Lung microvascular endothelial cell (primary cell): Measurements from ENCODE around the gene ZDBF2. TPM values are rescaled to one million over a fixed set of nuclear protein-coding genes. Genes with fewer than 3 reads are reported as not detected.
A peak's percentile ranks its signal among the peaks of the same experiment; 100 is the strongest.
"Not testable (repeated sequence)": the region's sequence is repeated elsewhere in the genome, so short reads cannot be mapped to it uniquely, and the experiment has no call there.

Experiments used
- DNase-seq, 2 donors: peaks; one replicate each; pipeline versions ENCODE4 v3.0.0 to v3.0.0-alpha.2; 2010; ENCODE audit warnings: low read depth in 2 of 2
- total RNA-seq: library from RNA; depleted of rRNA; stranded (reverse); fragments of >200 nt; gene quantifications from 2 replicates; pipeline ENCODE4 v1.2.1, GENCODE V29; 2014

ZDBF2 gene
- total RNA-seq, result 7.8 and 15.7 TPM in 2 replicates

- DNase-seq, result peak; percentile 58 to 66
Measured at GRCh38 chr2:206274434-206275311, at the start of gene ZDBF2. Gene ZDBF2, plus strand, starts transcription at chr2:206274663. Its CDS starts 7,187 bp downstream, at chr2:206281850.

DNA sequence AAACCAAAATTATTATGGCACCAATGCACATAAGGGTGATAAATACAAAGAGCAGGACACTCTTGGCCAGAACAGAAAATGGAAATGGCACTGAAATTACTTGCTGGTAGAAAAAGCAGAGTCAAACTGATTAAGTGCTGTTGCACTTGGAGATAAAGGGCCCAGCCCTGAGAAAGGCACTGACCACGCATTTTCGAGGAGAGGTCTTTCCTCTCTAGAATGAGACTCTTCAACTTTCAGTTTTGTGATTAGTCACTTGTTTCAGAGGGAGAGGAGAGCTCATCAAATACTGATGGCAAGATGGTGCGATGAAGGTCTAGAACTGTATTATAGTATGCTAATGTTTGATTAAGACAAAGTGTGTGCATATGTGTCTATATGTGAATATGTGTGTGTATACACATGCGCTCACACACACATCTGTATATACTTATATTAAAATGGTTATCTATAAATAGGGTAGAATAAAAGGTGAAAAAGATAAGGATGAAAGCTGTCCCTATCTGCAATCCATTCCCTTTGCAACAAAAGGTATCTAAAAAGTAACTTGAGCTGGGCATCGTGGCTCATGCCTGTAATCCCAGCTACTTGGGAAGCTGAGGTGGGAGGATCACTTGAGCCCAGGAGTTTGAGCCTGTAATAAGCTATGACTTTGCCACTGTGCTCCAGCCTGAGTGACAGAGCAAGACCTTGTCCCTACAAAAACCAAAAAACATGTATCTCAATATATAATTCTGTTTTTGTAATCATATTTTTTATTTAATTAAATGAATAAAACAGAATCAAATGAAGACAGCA, 48.8 kb upstream of the ZDBF2 start:
- DNase-seq, result no peak

GRCh38 chr2:206228636-206229035, 45.8 kb upstream of the ZDBF2 start:
- not testable (repeated sequence) for DNase-seq

- DNase-seq, result no peak
Measured at GRCh38 chr2:206229642-206230041, 44.8 kb upstream of the ZDBF2 start.

- no peak for DNase-seq
Measured at GRCh38 chr2:206230060-206230762, 44.3 kb upstream of the ZDBF2 start.

DNA sequence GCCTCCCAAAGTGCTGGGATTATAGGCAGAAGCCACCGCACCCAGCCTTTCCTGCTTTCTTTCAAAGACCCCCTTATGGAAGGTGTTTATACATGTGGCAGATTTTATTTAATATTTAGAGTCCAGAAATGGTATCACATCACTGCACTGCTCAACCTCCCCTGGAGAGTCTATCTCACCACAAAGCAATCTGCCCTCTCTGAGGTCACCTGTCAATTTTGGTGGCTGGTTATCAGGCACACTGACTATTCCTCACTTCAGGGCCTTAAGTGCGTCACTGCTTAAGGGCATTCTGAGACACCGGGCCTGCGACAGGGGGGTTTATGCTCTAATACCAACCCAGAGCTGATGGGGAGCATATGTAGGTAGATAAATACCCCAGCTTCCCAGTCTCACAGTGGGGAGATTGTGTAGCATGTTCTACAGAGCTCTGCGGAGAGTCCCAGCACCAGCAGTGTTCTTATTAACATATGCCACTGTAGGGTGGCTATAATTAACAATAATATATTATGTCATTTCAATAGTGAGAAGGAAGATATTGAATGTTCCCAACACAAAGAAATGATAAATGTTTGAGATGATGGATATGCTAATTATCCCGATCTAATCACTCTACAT, 42.7 kb upstream of the ZDBF2 start:
- no peak for DNase-seq

DNA sequence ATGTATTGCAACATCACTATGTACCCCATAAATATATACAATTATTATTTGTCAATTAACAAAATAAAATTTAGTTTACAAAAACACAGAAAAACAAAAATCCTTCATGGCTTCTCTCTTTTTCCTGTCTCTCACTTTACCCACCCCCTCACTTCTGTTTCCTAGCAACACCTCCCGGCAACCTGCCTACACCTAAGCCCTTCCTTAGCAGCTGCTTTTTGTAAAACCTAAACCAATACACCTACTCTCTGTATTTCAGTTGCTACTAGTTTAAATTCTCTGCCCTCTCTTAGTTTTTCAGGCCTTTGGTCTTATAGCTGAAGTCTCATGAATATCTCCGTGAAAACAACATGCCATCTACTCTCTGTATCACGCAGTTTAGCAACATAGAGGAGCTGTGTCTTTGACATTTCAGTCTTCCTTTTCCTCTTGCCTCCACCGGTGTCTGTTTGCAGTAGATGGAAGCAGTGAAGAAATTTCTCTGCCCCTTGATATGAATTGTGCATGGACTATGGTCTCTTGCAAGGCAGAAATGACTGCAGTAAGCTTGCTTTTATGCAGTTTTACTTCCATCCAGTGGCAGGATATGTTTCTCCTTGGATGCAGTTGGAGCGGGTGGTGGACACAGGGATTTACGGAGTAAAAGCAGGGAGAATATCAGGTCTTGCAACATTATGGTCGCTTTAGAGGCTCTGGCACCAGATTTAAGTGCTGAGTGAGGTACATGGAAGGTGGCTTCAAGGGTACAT, 42.0 kb upstream of the ZDBF2 start:
- no peak for DNase-seq

- DNase-seq, result no peak
Measured at GRCh38 chr2:206239157-206239556, 35.3 kb upstream of the ZDBF2 start.

GRCh38 chr2:206240327-206240726, 34.1 kb upstream of the ZDBF2 start:
- DNase-seq, result no peak

DNA sequence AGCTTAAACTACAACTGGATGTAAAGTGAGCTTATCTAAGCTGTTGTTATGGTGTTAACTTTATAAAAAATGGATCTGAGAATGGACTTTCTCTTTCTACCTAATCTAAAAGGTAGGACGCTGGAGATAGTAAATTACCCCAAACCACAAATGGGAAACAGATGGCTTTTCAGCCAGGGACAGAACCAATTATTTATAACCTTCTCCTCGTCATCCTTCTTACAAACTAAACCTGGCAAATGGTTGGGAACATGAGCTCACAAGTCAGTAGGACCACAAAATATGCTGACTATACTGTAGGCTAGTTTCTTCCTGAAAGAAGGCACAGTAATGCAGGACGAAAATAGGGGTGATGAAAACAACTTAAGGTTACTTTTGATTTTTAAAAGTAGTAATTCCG, 32.7 kb upstream of the ZDBF2 start:
- DNase-seq, result no peak

- no peak for DNase-seq
Measured at GRCh38 chr2:206245265-206245672, 29.2 kb upstream of the ZDBF2 start.

DNA sequence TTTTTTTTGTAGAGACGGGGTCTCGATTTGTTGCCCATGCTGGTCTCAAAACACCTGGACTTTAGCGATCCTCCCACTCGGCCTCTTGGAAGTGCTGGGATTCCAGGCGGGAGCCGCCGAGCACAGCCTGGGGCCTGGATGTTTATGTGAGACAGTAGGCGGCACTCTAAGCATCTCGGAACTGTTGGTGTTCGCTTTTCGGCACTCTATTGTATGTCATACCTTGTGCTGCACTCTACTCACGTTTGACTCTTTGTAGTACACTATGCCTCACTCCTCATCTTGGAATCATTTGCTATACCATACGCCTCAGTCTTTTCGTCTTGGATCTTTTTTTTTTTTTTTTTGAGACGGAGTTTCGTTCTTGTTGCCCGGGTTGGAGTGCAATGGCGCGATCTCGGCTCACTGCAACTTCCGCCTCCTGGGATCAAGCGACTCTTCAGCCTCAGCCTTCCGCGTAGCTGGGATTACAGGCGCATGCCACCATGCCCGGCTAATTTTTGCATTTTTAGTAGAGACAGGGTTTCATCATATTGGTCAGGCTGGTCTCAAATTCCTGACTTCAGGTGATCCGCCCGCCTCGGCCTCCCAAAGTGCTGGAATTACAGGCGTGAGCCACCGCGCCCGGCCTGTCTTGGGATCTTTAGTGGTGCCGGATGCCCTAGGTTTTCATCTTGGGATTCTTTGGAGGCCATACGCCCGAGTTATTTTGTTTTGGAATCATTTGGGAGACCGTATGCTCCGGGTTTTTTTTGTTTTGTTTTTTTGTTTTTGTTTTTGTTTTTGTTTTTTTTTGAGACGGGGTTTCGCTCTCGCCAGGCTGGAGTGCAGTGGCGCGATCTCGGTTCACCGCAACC, 24.2 kb upstream of the ZDBF2 start:
- DNase-seq, result peak; percentile 33 to 35

DNA sequence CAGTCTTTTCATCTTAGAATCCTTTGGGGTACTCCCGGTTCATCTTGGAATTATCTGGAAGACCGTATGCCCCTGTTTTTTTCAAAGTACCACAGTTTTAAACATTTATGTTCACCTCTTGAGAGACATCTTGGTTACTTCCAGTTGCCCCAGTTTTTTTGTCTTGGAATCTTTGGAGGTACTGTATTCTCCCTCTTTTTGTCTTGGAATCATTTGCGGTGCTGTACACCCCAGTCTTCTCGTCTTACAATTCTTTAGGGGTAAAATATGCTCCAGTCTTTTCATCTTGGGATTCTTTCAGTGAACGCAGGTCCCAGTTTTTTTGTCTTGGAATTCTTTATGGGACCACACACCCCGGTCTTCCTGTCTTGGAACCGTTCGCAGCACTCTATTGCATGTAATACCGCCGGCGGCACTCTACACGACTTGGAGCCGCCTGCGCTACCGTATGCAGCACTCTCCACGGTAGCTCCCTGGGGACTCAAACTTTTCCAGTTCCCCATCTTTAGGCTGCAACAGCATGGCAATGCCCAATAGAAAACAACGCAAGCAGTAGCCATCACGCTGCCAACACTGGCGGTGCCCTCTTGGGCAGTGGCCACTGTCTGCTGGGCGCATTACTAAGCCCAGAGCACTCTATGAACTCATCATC, 21.2 kb upstream of the ZDBF2 start:
- no peak for DNase-seq

GRCh38 chr2:206253777-206254166, 20.7 kb upstream of the ZDBF2 start:
- DNase-seq, result no peak

DNA sequence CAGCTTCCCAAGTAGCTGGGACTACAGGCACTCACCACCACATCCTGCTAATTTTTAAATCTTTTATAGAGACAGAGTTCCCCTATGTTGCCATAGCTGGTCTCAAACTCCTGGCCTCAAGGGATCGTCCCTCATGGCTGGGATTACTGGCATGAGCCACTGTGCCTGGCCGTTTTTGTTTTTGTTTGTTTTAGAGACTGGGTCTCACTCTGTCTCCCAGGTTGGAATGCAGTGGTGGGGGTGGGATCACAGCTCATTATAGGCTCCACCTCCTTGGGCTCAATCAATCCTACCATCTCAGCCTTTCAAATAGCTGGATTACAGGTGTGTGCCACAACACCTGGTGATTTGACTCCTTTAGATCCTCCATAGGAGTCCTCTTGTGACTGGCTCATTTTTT, 19.5 kb upstream of the ZDBF2 start:
- DNase-seq, result no peak

- no peak for DNase-seq
Measured at GRCh38 chr2:206256706-206257205, 17.7 kb upstream of the ZDBF2 start.

GRCh38 chr2:206257350-206257749, 17.1 kb upstream of the ZDBF2 start:
- DNase-seq, result no peak

DNA sequence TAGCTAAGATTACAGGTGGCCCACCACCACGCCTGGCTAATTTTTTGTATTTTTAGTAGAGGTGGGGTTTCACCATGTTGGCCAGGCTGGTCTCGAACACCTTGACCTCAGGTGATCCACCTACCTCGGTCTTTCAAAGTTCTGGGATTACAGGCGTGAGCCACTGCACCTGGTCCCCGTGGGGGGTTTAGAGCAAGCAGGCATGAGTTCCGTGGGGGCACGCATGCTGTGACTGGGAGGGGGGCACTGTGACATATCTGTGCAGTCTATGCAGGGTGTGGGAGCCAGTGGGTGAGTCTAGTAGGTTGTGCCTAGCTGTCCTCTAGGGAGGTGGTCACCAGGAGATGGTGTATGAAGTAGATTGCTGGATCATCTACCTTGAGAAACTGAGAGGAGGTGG, 16.6 kb upstream of the ZDBF2 start:
- DNase-seq, result no peak

DNA sequence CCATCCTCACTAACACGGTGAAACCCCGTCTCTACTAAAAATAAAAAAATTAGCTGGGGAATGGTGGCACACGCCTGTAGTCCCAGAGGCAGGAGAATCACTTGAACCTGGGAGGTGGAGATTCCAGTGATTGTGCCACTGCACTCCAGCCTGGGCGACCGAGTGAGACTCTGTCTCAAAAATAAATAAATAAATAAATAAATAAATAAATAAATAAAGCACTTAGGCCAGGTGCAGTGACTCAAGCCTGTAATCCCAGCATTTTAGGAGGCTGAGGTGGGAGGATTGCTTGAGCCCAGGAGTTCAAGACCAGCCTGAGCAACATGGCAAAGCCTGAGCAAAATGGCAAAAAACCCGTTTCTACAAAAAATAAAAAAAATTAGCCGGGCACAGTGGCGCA, 15.8 kb upstream of the ZDBF2 start:
- DNase-seq, result not testable (repeated sequence)
